Measurements from ENCODE around the gene COL8A1.

GRCh38 chr3:99693636-99694035 lies 55.2 kb downstream of the COL8A1 start:
- TF ChIP-seq POLR2A (IDR thresholded peaks at IDR 0.05; ENCODE audit: low read length), result no peak
- no peak for TF ChIP-seq GATA1 (IDR thresholded peaks at IDR 0.05; ENCODE audit: low read depth, low read length)
